HG02763 (cell line): ENCODE results near the gene TTLL4.

Source experiments
- ATAC-seq: cut with Tn5 transposase; IDR thresholded peaks from one replicate; pipeline ENCODE4 v1.9.1; 2021; ENCODE audit warnings: mild to moderate bottlenecking, moderate library complexity; ENCODE audit not compliant: unreplicated experiment

Gene TTLL4

GRCh38 chr2:218781691-218782527 lies 71.3 kb downstream of the TTLL4 start, which contains the start of gene CYP27A1:
TSS of gene CYP27A1 (plus strand) at chr2:218782147. CDS start at chr2:218782183, 36 bp downstream.
- no peak for ATAC-seq

GRCh38 chr2:218782528-218782844 lies 71.9 kb downstream of the TTLL4 start:
- no peak for ATAC-seq

DNA sequence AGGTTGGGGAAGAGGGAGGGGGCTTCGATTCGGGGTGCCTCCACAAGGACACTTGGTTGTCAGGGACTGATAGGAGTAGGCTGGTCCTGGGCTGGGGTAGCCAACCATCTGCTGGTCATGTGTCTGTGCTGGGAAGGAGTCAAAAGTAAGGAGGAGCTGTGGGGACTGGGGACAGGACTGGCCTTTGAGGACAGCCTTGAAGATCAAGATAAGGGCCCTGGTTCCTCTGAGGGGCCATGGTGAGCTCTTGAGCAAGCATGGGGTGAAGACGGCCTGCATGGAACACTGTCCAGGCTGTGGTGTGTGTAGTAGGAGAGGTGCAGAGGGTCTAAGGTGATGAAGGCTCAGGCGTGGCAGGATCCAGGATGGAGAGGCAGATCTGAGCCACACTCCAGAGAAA lies 73.1 kb downstream of the TTLL4 start:
- ATAC-seq, result no peak

DNA sequence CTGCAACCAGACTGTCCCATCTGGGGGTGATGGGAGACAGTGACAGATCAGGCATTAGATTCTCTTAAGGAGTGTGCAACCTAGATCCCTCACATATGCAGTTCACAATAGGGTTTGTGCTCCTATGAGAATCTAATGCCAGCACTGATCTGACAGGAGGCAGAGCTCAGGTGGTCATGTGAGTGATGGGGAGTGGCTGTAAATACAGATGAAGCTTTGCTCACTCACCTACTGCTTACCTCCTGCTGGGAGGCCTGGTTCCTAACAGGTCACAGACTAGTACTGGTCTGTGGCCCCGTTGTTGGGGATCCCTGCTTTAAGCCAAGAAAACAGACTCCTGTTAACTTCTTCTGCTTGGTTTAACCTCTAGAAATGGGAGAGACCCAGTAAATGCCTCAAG lies 74.5 kb downstream of the TTLL4 start:
- ATAC-seq, result no peak

DNA sequence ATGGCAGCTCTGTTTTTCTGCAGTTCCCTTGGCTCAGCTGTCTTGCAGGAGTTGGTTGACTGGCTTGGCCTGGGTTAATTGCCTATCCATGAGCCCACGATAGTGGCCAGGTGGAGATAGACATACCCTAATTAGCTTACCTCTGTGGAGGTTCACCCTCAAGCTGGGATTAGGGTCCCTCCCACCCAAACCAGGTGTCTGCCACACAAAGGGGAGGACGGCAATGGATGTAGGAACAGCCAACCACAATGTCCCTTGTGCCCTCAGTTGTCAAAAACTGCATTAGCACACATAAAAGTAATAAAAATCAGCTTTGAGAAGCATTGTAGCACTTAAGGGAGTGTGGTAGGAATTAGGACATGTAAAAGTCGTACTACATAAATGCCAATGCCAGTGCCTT lies 75.5 kb downstream of the TTLL4 start:
- no peak for ATAC-seq

DNA sequence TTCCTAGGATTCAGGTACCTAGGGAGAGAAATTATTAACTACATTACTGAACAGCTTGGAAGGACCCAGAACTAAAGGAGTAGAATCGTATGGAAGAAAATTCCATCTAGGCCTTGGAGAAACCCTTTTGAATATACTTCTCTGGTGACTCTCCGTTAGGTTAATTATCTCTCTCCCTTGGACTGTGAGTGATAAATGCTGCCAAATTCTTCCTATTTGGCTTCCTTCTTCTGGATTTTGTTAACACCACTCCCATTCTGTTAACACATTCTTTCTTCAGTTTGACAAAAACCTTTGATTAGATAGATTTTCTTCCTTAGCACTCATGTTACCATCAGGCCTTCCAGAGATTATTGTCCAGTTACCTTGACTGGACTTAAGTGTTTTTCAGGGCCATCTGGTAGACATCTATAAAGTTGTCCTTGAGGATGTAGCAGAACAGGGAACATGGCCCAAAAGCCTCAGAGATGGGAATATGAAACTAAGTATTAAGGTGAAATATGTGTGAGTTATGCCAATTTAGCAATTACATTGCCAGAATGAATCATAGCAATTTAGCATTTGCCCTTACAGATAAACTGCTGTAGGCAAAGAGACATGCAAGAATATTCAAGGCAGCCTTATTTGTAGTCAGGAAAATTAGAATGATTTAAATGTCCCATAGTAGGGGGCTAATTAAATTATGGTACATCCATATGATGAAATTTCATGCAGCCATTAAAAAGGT lies 78.1 kb downstream of the TTLL4 start:
- ATAC-seq, result no peak

DNA sequence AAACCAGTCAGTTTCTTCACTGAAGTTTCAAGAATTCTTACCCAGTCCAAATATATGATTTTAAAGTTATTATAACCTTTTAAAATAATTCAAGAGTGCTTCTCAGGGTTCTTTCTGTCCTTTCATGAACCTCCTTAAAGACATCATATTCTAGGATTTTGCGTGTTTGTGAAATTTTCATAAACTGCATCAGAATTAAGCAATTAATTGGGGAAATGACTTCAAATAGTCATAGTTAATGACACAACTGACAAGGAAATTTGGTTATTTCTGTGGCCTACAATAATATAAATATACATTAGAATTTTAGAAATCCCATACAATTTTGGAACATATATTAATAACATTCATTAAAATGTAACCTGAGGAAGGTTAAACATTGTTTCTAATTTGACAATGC lies 81.8 kb downstream of the TTLL4 start:
- no peak for ATAC-seq

DNA sequence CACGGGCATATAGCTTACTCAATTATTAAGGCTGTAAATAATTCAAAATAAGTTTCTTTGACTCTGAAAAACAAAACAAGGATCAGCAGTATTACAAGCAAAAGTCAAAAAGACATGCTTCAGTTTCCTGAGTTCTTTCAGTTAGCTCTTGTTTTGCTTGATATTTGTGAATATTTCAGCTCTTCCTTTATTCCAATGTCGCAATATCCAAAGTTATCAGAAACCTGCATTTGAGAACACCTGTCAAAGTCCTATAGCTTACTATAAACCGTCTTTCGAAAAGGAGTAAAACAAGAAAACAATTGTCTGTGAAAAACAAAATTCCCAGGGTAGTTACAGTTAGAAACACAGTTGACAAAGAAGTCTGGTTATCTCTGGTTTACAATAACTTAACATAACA lies 86.1 kb downstream of the TTLL4 start:
- no peak for ATAC-seq

DNA sequence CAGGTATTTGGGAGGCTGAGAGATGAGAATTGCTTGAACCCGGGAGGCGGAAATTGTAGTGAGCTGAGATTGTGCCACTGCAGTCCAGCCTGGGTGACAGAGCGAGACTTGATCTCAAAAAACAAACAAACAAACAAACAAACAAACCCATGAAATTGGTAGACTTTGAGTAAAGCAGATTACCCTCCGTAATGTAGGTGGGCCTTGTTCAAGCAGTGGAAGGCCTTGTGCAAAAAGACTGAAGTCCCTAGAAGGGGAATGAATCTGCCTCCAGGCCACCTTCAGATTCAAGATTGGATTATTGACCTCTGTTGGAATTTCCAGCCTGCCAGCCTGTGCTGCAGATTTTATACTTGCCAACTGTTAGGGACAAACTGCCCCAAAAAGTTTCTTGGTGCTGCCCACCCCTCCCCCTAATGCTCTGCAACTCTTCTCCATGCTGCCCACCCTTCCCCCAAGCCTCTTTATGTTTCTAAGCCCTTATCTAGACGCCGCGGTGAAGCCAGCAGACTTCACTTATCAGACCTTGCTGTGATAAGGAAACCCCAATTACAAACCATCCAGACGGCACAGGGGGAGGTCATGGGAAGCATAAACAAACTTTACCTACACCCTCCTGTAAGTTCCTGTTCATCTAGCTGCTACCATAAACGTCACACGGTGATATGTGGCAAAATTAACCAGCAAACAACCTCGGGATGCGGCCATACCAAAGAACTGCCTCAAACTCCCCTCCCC lies 88.3 kb downstream of the TTLL4 start:
- ATAC-seq, result no peak

- no peak for ATAC-seq
Observed at GRCh38 chr2:218799990-218800389, 89.4 kb downstream of the TTLL4 start.

GRCh38 chr2:218802386-218802994 lies 91.9 kb downstream of the TTLL4 start:
- ATAC-seq, result no peak

- ATAC-seq, result no peak
Observed at GRCh38 chr2:218804817-218805216, 94.2 kb downstream of the TTLL4 start.
